Mammary epithelial cell (primary cell): ENCODE measurements around the gene MRFAP1.

ENCODE experiments used
- CTCF ChIP-seq, 2 donors: IDR thresholded peaks in 1 of 2; conservative IDR thresholded peaks in 1 of 2; 2 replicates each; pipeline ENCODE4 v1.5.1; 2011 to 2012; ENCODE audit warnings: inconsistent platforms in 2 of 2, low read length in 2 of 2, mild to moderate bottlenecking in 2 of 2, control low read depth in 1 of 2, low read depth in 1 of 2; ENCODE audit not compliant: insufficient read depth in 1 of 2; ENCODE audit errors: extremely low read depth in 1 of 2
- EZH2 ChIP-seq: IDR thresholded peaks from 2 replicates; pipeline ENCODE4 v1.6.1; 2012; ENCODE audit warnings: low read length, inconsistent platforms, borderline replicate concordance

GRCh38 chr4:6622744-6623143 lies 17.7 kb upstream of the MRFAP1 start:
- TF ChIP-seq CTCF (conservative IDR thresholded peaks at IDR 0.05 in 1 of 2, IDR thresholded peaks at IDR 0.05 in 1 of 2; ENCODE audit: extremely low read depth in 1 of 2, insufficient read depth in 1 of 2, low read depth in 1 of 2, low read length in 2 of 2) (no peak), EZH2 (no peak)
